ENCODE measurements around the gene RPH3AL. TPM values are rescaled to one million over a fixed set of nuclear protein-coding genes. Genes with fewer than 3 reads are reported as not detected.

Gene RPH3AL
- total and polyA plus RNA-seq, 2 of the 8 experiments (the other 6 are each of a cell fraction or from before 2014, with no cell fraction given) = 5.6 to 5.8 TPM

DNA sequence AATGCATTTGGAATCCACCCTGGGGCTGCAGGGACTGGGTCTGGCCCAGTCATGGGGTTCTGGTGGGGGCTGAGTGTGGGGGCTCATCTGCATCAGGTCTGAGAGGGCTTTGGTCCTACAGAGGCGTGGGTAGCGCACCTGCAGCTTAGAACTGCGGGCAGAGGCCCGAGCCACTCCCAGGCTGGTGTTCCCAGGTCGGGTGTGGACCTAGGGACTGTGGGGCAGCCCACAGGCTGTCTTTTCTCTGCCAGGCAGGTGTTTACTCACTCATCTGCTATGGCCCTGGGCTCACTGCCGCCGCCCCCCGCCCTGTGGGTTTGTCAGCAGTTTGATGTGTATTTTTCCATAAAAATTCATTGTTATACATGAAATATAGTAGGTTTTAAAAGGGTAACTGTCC, 144.2 kb downstream of the RPH3AL start:
- H4K20me1 ChIP-seq (replicated peaks in 1 of 2; ENCODE audit: control insufficient read depth in 1 of 2, insufficient read depth in 2 of 2, low read length in 2 of 2) = no peaks in the 10 kb centered on the region
- no peaks in the 10 kb centered on the region for H3K79me2 ChIP-seq (ENCODE audit: control insufficient read depth in 1 of 2, insufficient read depth in 2 of 2, low read length in 2 of 2)
- H2BK120ac ChIP-seq (replicated peaks; ENCODE audit: low read depth, low read length) = no peak overlapping the region
- no peak overlapping the region for H4K5ac ChIP-seq (ENCODE audit: insufficient read length, low read depth, low read length)
- H3K27ac ChIP-seq (ENCODE audit: low read depth, low read length) = no peak overlapping the region
- H4K91ac ChIP-seq (replicated peaks; ENCODE audit: insufficient read length, low read length) = no peak overlapping the region
- no peak for FAIRE-seq
- H4K8ac ChIP-seq (ENCODE audit: extremely low read depth, insufficient read depth, low read length) = no peak overlapping the region
- no peak overlapping the region for H2AK5ac ChIP-seq (ENCODE audit: low read depth, low read length)
- H2BK15ac ChIP-seq (ENCODE audit: low read length) = no peak overlapping the region
- no peak overlapping the region for H2BK5ac ChIP-seq (ENCODE audit: low read depth, low read length)
- POLR2A ChIA-PET (ENCODE audit: partially characterized antibody) = interaction anchor here (1.1 to 1.3 kb wide), 2 partner anchors 20 to 94 kb away, joined by 3 read pairs; no protein-coding TSS in a partner anchor
- H3K79me1 ChIP-seq (ENCODE audit: low read depth, low read length) = no peaks in the 10 kb centered on the region
- no peak overlapping the region for H2BK12ac ChIP-seq (ENCODE audit: low read depth, low read length)
- H3K23ac ChIP-seq (ENCODE audit: insufficient read length) = no peak overlapping the region
- H2BK20ac ChIP-seq (ENCODE audit: low read length) = no peak overlapping the region
- H3K9me3 ChIP-seq (ENCODE audit: insufficient read depth in 2 of 2, low read depth in 1 of 2, low read length in 1 of 2) = peaks cover 7 to 9% of the 10 kb centered on the region in 2 experiments; a peak in 2 of 4 replicates
- H3K4me3 ChIP-seq (ENCODE audit: extremely low read depth in 1 of 4, insufficient read depth in 2 of 4, low read depth in 3 of 4, low read length in 4 of 4) = no peak overlapping the region
- no peak overlapping the region for H3K9ac ChIP-seq (replicated peaks in 1 of 4; ENCODE audit: extremely low read depth in 1 of 4, low read depth in 3 of 4, low read length in 3 of 4)
- DNase-seq (ENCODE audit: low read depth in 1 of 2, low spot score in 2 of 2) = no peak
- no peak overlapping the region for H3K14ac ChIP-seq (ENCODE audit: insufficient read length)
- H2AFZ ChIP-seq (ENCODE audit: low read length) = no peak overlapping the region
- TF ChIP-seq EZH2 (IDR thresholded peaks at IDR 0.05; ENCODE audit: low read depth, low read length, severe bottlenecking) (no peak), RAD21 (IDR thresholded peaks at IDR 0.05 in 1 of 2, conservative IDR thresholded peaks at IDR 0.05 in 1 of 2; ENCODE audit: low read depth in 2 of 2, low read length in 2 of 2) (no peak), SP1 (IDR thresholded peaks at IDR 0.05; ENCODE audit: low read depth, low read length) (no peak), RFX5 (IDR thresholded peaks at IDR 0.05; ENCODE audit: borderline replicate concordance, low read depth, low read length) (no peak), KDM4A (IDR thresholded peaks at IDR 0.05; ENCODE audit: low read depth, low read length, severe bottlenecking) (no peak), EGR1 (IDR thresholded peaks at IDR 0.05; ENCODE audit: borderline replicate concordance, low read depth, low read length) (no peak), SUZ12 (IDR thresholded peaks at IDR 0.05; ENCODE audit: low read length) (no peak), POLR2A (IDR thresholded peaks at IDR 0.05; ENCODE audit: control extremely low read depth in 1 of 2, low read depth in 2 of 2, low read length in 2 of 2) (no peak)
- TF ChIP-seq, protein P1, sequence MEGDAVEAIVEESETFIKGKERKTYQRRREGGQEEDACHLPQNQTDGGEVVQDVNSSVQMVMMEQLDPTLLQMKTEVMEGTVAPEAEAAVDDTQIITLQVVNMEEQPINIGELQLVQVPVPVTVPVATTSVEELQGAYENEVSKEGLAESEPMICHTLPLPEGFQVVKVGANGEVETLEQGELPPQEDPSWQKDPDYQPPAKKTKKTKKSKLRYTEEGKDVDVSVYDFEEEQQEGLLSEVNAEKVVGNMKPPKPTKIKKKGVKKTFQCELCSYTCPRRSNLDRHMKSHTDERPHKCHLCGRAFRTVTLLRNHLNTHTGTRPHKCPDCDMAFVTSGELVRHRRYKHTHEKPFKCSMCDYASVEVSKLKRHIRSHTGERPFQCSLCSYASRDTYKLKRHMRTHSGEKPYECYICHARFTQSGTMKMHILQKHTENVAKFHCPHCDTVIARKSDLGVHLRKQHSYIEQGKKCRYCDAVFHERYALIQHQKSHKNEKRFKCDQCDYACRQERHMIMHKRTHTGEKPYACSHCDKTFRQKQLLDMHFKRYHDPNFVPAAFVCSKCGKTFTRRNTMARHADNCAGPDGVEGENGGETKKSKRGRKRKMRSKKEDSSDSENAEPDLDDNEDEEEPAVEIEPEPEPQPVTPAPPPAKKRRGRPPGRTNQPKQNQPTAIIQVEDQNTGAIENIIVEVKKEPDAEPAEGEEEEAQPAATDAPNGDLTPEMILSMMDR (IDR thresholded peaks at IDR 0.05; ENCODE audit: control extremely low read depth in 1 of 3, insufficient read depth in 1 of 3, low read depth in 1 of 3, low read length in 3 of 3) = no peak
- no peaks in the 10 kb centered on the region for H3K23me2 ChIP-seq (ENCODE audit: low read depth, low read length)
- peaks cover 0 to 5% (median 0%) of the 10 kb centered on the region in 4 experiments; a peak in 2 of 8 replicates for H3K36me3 ChIP-seq (ENCODE audit: control insufficient read depth in 2 of 4, insufficient read depth in 4 of 4, low read length in 3 of 4)
- H3K56ac ChIP-seq (replicated peaks; ENCODE audit: insufficient read length, low read depth, low read length) = no peak overlapping the region
- peaks cover 0 to 7% (median 4%) of the 10 kb centered on the region in 4 experiments; a peak in 3 of 7 replicates for H3K27me3 ChIP-seq (replicated peaks in 1 of 4; ENCODE audit: control insufficient read depth in 3 of 4, extremely low read depth in 1 of 4, insufficient read depth in 3 of 4, low read length in 3 of 4)
- 96% methylated on average over 8 of the region's 8 CpGs; no CpG with 5 or more reads in 1 of the 2 experiments for WGBS, 2 experiments (ENCODE audit: extremely low coverage in 1 of 2, insufficient coverage in 1 of 2, insufficient read length in 1 of 2, insufficient replicate concordance in 2 of 2, low coverage in 1 of 2, low lambda C conversion rate in 2 of 2, missing lambda C conversion rate in 1 of 2)
- H3K4ac ChIP-seq (replicated peaks; ENCODE audit: insufficient read length, low read depth, low read length) = no peak overlapping the region
- CTCF ChIA-PET (ENCODE audit: partially characterized antibody) = interaction anchor here (1.0 to 1.4 kb wide), 3 partner anchors 35 to 892 kb away, joined by 3 read pairs; no protein-coding TSS in a partner anchor
- peaks cover 0 to 7% (median 2%) of the 10 kb centered on the region in 4 experiments; a peak in 3 of 7 replicates for H3K4me1 ChIP-seq (replicated peaks in 1 of 4; ENCODE audit: control insufficient read depth in 3 of 4, insufficient read depth in 4 of 4, low read length in 3 of 4)
- no peak overlapping the region for H3K18ac ChIP-seq (ENCODE audit: extremely low read depth, low read length)
- no peak overlapping the region for H3K4me2 ChIP-seq (ENCODE audit: insufficient read depth in 1 of 2, low read depth in 2 of 2, low read length in 2 of 2)

Measured in H1 (cell line).